ENCODE measurements around the gene ADGRL1. TPM values are rescaled to one million over a fixed set of nuclear protein-coding genes. Genes with fewer than 3 reads are reported as not detected.
A peak's percentile ranks its signal among the peaks of the same experiment; 100 is the strongest.
"Not testable (repeated sequence)": the region's sequence is repeated elsewhere in the genome, so short reads cannot be mapped to it uniquely, and the experiment has no call there.

The ADGRL1 gene
- total RNA-seq, 1 experiment from 2014 or later: 117 TPM

- not testable (repeated sequence) for H3K27me3 ChIP-seq (ENCODE audit: insufficient read depth, low read length); H3K79me1 ChIP-seq (ENCODE audit: insufficient read depth, low read depth, low read length, poor library complexity, severe bottlenecking); H2BK12ac ChIP-seq (ENCODE audit: insufficient read length, low read depth, low read length); H4K5ac ChIP-seq (ENCODE audit: insufficient read length, low read depth, low read length); H3K23me2 ChIP-seq (ENCODE audit: insufficient read length, low read depth, low read length, poor library complexity, severe bottlenecking); H2AK5ac ChIP-seq (ENCODE audit: insufficient read length, low read length); H3K27ac ChIP-seq (ENCODE audit: insufficient read length, low read depth, low read length); H3K4ac ChIP-seq (ENCODE audit: low read depth, low read length); H4K91ac ChIP-seq (ENCODE audit: insufficient read length, low read depth, low read length); H2BK120ac ChIP-seq (ENCODE audit: low read depth, low read length, poor library complexity, severe bottlenecking); H2BK20ac ChIP-seq (ENCODE audit: low read depth, low read length, poor library complexity, severe bottlenecking); H3K9me3 Mint-ChIP-seq; H3K79me2 ChIP-seq (ENCODE audit: insufficient read depth, low read length); H4K20me1 ChIP-seq (ENCODE audit: control insufficient read depth, insufficient read depth, insufficient read length); H3K18ac ChIP-seq (ENCODE audit: insufficient read length, low read depth, low read length); H2BK5ac ChIP-seq (ENCODE audit: insufficient read length, low read length); H3K23ac ChIP-seq (ENCODE audit: insufficient read length, low read depth, low read length); H3K9me3 ChIP-seq (ENCODE audit: control insufficient read depth, low read depth, low read length); H3T11ph ChIP-seq (ENCODE audit: low read length); H3K56ac ChIP-seq (ENCODE audit: insufficient read length, low read depth, low read length); H3K27me3 Mint-ChIP-seq (ENCODE audit: low read depth); H2AFZ ChIP-seq (ENCODE audit: low read length); DNase-seq; H3K4me1 ChIP-seq (ENCODE audit: insufficient read depth, low read length); H2BK15ac ChIP-seq (ENCODE audit: low read depth, low read length); H3K4me2 ChIP-seq (ENCODE audit: insufficient read depth, insufficient read length, low read length); H4K8ac ChIP-seq (replicated peaks; ENCODE audit: insufficient read length, low read depth, low read length); H3K9ac ChIP-seq (ENCODE audit: extremely low read depth, insufficient read length, low read length); H3K36me3 Mint-ChIP-seq (ENCODE audit: insufficient read depth in 1 of 3, low read depth in 3 of 3); H3K14ac ChIP-seq (ENCODE audit: insufficient read depth, low read length)
- Mint-ChIP-seq H3K27ac (0 out of 7 replicates have a peak overlapping the region, but pooled peaks of 1 of the 3 experiments have one; percentile 57), H3K4me3 (0 out of 5 replicates have a peak overlapping the region, but pooled peaks of 1 of the 2 experiments have one; percentile 44), H3K4me1 (peaks cover 9 to 22% of the 10 kb centered on the region in 2 experiments)
- no CpG with 5 or more reads among the region's 17 CpGs for WGBS (ENCODE audit: extremely low coverage, insufficient read length, low lambda C conversion rate)
Measured at GRCh38 chr19:14228446-14229071, 22.6 kb upstream of the ADGRL1 start.

DNA sequence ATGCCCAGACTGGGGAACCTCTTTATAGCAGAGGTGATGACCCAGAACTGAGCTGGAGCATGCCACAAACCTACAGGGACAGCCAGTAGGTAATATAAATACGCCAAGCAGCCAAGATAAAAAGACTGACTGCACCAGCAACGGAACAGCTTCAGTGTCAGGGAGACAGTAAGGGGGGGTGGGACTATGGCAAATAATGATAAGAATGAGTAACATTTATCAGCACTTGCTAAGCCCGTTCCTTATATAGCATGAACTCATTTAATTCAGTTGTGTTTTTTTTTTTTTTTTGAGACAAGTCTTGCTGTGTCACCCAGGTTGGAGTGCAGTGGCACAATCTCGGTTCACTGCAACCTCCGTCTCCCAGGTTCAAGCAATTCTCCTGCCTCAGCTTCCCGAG is 20.5 kb upstream of the ADGRL1 start:
- H3K23me2 ChIP-seq (ENCODE audit: insufficient read length, low read depth, low read length, poor library complexity, severe bottlenecking); H2AK5ac ChIP-seq (ENCODE audit: insufficient read length, low read length); H3K27me3 ChIP-seq (ENCODE audit: insufficient read depth, low read length); H3K36me3 Mint-ChIP-seq (ENCODE audit: insufficient read depth in 1 of 3, low read depth in 3 of 3); H3K56ac ChIP-seq (ENCODE audit: insufficient read length, low read depth, low read length); H3K27ac Mint-ChIP-seq; H4K8ac ChIP-seq (replicated peaks; ENCODE audit: insufficient read length, low read depth, low read length); H3K27ac ChIP-seq (ENCODE audit: insufficient read length, low read depth, low read length); H3K4me2 ChIP-seq (ENCODE audit: insufficient read depth, insufficient read length, low read length); H3K18ac ChIP-seq (ENCODE audit: insufficient read length, low read depth, low read length); H3K27me3 Mint-ChIP-seq (ENCODE audit: low read depth); H2BK120ac ChIP-seq (ENCODE audit: low read depth, low read length, poor library complexity, severe bottlenecking); H2BK12ac ChIP-seq (ENCODE audit: insufficient read length, low read depth, low read length); DNase-seq; H3K9me3 Mint-ChIP-seq; H3K4ac ChIP-seq (ENCODE audit: low read depth, low read length); H2BK5ac ChIP-seq (ENCODE audit: insufficient read length, low read length); H3K9me3 ChIP-seq (ENCODE audit: control insufficient read depth, low read depth, low read length); H4K91ac ChIP-seq (ENCODE audit: insufficient read length, low read depth, low read length); H3K79me2 ChIP-seq (ENCODE audit: insufficient read depth, low read length); H3K4me1 ChIP-seq (ENCODE audit: insufficient read depth, low read length); H4K20me1 ChIP-seq (ENCODE audit: control insufficient read depth, insufficient read depth, insufficient read length); H2BK15ac ChIP-seq (ENCODE audit: low read depth, low read length); H2BK20ac ChIP-seq (ENCODE audit: low read depth, low read length, poor library complexity, severe bottlenecking); H3T11ph ChIP-seq (ENCODE audit: low read length); H3K4me3 Mint-ChIP-seq; H3K79me1 ChIP-seq (ENCODE audit: insufficient read depth, low read depth, low read length, poor library complexity, severe bottlenecking); H4K5ac ChIP-seq (ENCODE audit: insufficient read length, low read depth, low read length); H3K23ac ChIP-seq (ENCODE audit: insufficient read length, low read depth, low read length); H3K9ac ChIP-seq (ENCODE audit: extremely low read depth, insufficient read length, low read length); H2AFZ ChIP-seq (ENCODE audit: low read length); H3K14ac ChIP-seq (ENCODE audit: insufficient read depth, low read length): not testable (repeated sequence)
- no CpG with 5 or more reads among the region's 6 CpGs for WGBS (ENCODE audit: extremely low coverage, insufficient read length, low lambda C conversion rate)
- peaks cover 11 to 25% of the 10 kb centered on the region in 2 experiments for H3K4me1 Mint-ChIP-seq

All from H9 (cell line).